ENCODE measurements around the gene MARCHF2.

MARCHF2 gene

GRCh38 chr19:8469613-8470368 lies 56.7 kb downstream of the MARCHF2 start:
- whole genome bisulfite sequencing (ENCODE audit: insufficient coverage), result 91% methylated on average over 12 of the region's 13 CpGs
- H3K4me3 ChIP-seq (ENCODE audit: control insufficient read depth in 1 of 7, extremely low read depth in 1 of 7, insufficient read depth in 4 of 7, low read depth in 2 of 7, low read length in 6 of 7), result no peak overlapping the region
- no peak for DNase-seq
- H3K27me3 ChIP-seq (replicated peaks in 2 of 5; ENCODE audit: control insufficient read depth in 4 of 5, insufficient read depth in 5 of 5, low read length in 4 of 5), result no peaks in the 10 kb centered on the region
- H3K36me3 ChIP-seq (ENCODE audit: control insufficient read depth in 4 of 4, insufficient read depth in 4 of 4, low read length in 3 of 4), result peaks cover 44 to 92% (median 69%) of the 10 kb centered on the region in 4 experiments
- CTCF ChIA-PET, result interaction anchor here (2.2 kb wide), 1 partner anchor 37 kb away, joined by 7 read pairs; no protein-coding TSS in a partner anchor
- no peak overlapping the region for H3K27ac ChIP-seq (ENCODE audit: insufficient read depth in 1 of 2, low read depth in 1 of 2, low read length in 2 of 2, poor library complexity in 1 of 2, severe bottlenecking in 2 of 2)
- POLR2A ChIA-PET, result no interaction called here
- H3K9me3 ChIP-seq (ENCODE audit: control extremely low read depth in 1 of 5, control insufficient read depth in 4 of 5, insufficient read depth in 2 of 5, low read depth in 1 of 5, low read length in 4 of 5), result no peaks in the 10 kb centered on the region
- H3K4me1 ChIP-seq (ENCODE audit: control extremely low read depth in 1 of 4, control insufficient read depth in 4 of 4, insufficient read depth in 4 of 4, low read length in 3 of 4), result peaks cover 3 to 21% (median 14%) of the 10 kb centered on the region in 4 experiments

- H3K4me3 ChIP-seq (ENCODE audit: control insufficient read depth in 1 of 7, extremely low read depth in 1 of 7, insufficient read depth in 4 of 7, low read depth in 2 of 7, low read length in 6 of 7), result no peak overlapping the region
- 7% methylated on average over 3 of the region's 6 CpGs for WGBS (ENCODE audit: insufficient coverage)
- CTCF ChIA-PET, result interaction anchor here (0.6 to 1.4 kb wide), 3 partner anchors 9 to 51 kb away, joined by 4 to 6 read pairs (median 4); no protein-coding TSS in a partner anchor
- POLR2A ChIA-PET, result interaction anchor here (0.7 to 1.3 kb wide), 3 partner anchors 9 to 352 kb away, joined by 3 to 4 read pairs (median 4); no protein-coding TSS in a partner anchor
- H3K27ac ChIP-seq (ENCODE audit: insufficient read depth in 1 of 2, low read depth in 1 of 2, low read length in 2 of 2, poor library complexity in 1 of 2, severe bottlenecking in 2 of 2), result peak overlapping the region in 1 of 2 experiments; percentile 46
- peaks cover 35 to 91% (median 69%) of the 10 kb centered on the region in 4 experiments for H3K36me3 ChIP-seq (ENCODE audit: control insufficient read depth in 4 of 4, insufficient read depth in 4 of 4, low read length in 3 of 4)
- peak in 2 of 3 donors; percentile 46 to 57 for DNase-seq
- no peaks in the 10 kb centered on the region for H3K27me3 ChIP-seq (replicated peaks in 2 of 5; ENCODE audit: control insufficient read depth in 4 of 5, insufficient read depth in 5 of 5, low read length in 4 of 5)
- H3K9me3 ChIP-seq (ENCODE audit: control extremely low read depth in 1 of 5, control insufficient read depth in 4 of 5, insufficient read depth in 2 of 5, low read depth in 1 of 5, low read length in 4 of 5), result no peaks in the 10 kb centered on the region
- H3K4me1 ChIP-seq (ENCODE audit: control extremely low read depth in 1 of 4, control insufficient read depth in 4 of 4, insufficient read depth in 4 of 4, low read length in 3 of 4), result peaks cover 3 to 23% (median 14%) of the 10 kb centered on the region in 4 experiments
These were observed 60.8 kb downstream of the MARCHF2 start for GRCh38 chr19:8473648-8474476.

GRCh38 chr19:8475005-8475404 lies 61.9 kb downstream of the MARCHF2 start:
- WGBS (ENCODE audit: insufficient coverage), result no CpG with 5 or more reads among the region's 1 CpG
- Histone ChIP-seq H3K36me3 (ENCODE audit: control insufficient read depth in 4 of 4, insufficient read depth in 4 of 4, low read length in 3 of 4) (peaks cover 28 to 86% (median 60%) of the 10 kb centered on the region in 4 experiments), H3K9me3 (ENCODE audit: control extremely low read depth in 1 of 5, control insufficient read depth in 4 of 5, insufficient read depth in 2 of 5, low read depth in 1 of 5, low read length in 4 of 5) (no peaks in the 10 kb centered on the region), H3K27ac (ENCODE audit: insufficient read depth in 1 of 2, low read depth in 1 of 2, low read length in 2 of 2, poor library complexity in 1 of 2, severe bottlenecking in 2 of 2) (no peak overlapping the region), H3K27me3 (replicated peaks in 2 of 5; ENCODE audit: control insufficient read depth in 4 of 5, insufficient read depth in 5 of 5, low read length in 4 of 5) (no peaks in the 10 kb centered on the region), H3K4me3 (ENCODE audit: control insufficient read depth in 1 of 7, extremely low read depth in 1 of 7, insufficient read depth in 4 of 7, low read depth in 2 of 7, low read length in 6 of 7) (no peak overlapping the region), H3K4me1 (ENCODE audit: control extremely low read depth in 1 of 4, control insufficient read depth in 4 of 4, insufficient read depth in 4 of 4, low read length in 3 of 4) (peaks cover 3 to 23% (median 14%) of the 10 kb centered on the region in 4 experiments)
- CTCF ChIA-PET, result interaction anchor here (0.8 to 2.1 kb wide), 3 partner anchors 11 to 31 kb away, joined by 3 to 10 read pairs (median 6); no protein-coding TSS in a partner anchor
- DNase-seq, result no peak
- POLR2A ChIA-PET, result no interaction called here

- no peaks in the 10 kb centered on the region for H3K27me3 ChIP-seq (replicated peaks in 2 of 5; ENCODE audit: control insufficient read depth in 4 of 5, insufficient read depth in 5 of 5, low read length in 4 of 5)
- DNase-seq, result no peak
- ChIA-PET CTCF (interaction anchor here (1.0 to 2.1 kb wide), 2 partner anchors 11 to 65 kb away, joined by 5 to 10 read pairs; no protein-coding TSS in a partner anchor), POLR2A (interaction anchor here (0.5 to 0.7 kb wide), 2 partner anchors 18 to 56 kb away, joined by 3 to 4 read pairs; no protein-coding TSS in a partner anchor)
- 61% methylated on average over 3 of the region's 8 CpGs for WGBS (ENCODE audit: insufficient coverage)
- no peak overlapping the region for H3K4me3 ChIP-seq (ENCODE audit: control insufficient read depth in 1 of 7, extremely low read depth in 1 of 7, insufficient read depth in 4 of 7, low read depth in 2 of 7, low read length in 6 of 7)
- peaks cover 18 to 82% (median 56%) of the 10 kb centered on the region in 4 experiments for H3K36me3 ChIP-seq (ENCODE audit: control insufficient read depth in 4 of 4, insufficient read depth in 4 of 4, low read length in 3 of 4)
- H3K27ac ChIP-seq (ENCODE audit: insufficient read depth in 1 of 2, low read depth in 1 of 2, low read length in 2 of 2, poor library complexity in 1 of 2, severe bottlenecking in 2 of 2), result no peak overlapping the region
- H3K9me3 ChIP-seq (ENCODE audit: control extremely low read depth in 1 of 5, control insufficient read depth in 4 of 5, insufficient read depth in 2 of 5, low read depth in 1 of 5, low read length in 4 of 5), result no peaks in the 10 kb centered on the region
- peaks cover 3 to 23% (median 14%) of the 10 kb centered on the region in 4 experiments for H3K4me1 ChIP-seq (ENCODE audit: control extremely low read depth in 1 of 4, control insufficient read depth in 4 of 4, insufficient read depth in 4 of 4, low read length in 3 of 4)
These were observed 63.4 kb downstream of the MARCHF2 start for GRCh38 chr19:8476524-8476923.

- H3K27ac ChIP-seq (ENCODE audit: insufficient read depth in 1 of 2, low read depth in 1 of 2, low read length in 2 of 2, poor library complexity in 1 of 2, severe bottlenecking in 2 of 2), result peak overlapping the region in 1 of 2 experiments; percentile 45
- H3K4me3 ChIP-seq (ENCODE audit: control insufficient read depth in 1 of 7, extremely low read depth in 1 of 7, insufficient read depth in 4 of 7, low read depth in 2 of 7, low read length in 6 of 7), result no peak overlapping the region
- ChIA-PET CTCF (interaction anchor here (1.9 to 2.4 kb wide), 2 partner anchors 9 to 100 kb away, joined by 6 to 14 read pairs; no protein-coding TSS in a partner anchor), POLR2A (no interaction called here)
- no peaks in the 10 kb centered on the region for H3K27me3 ChIP-seq (replicated peaks in 2 of 5; ENCODE audit: control insufficient read depth in 4 of 5, insufficient read depth in 5 of 5, low read length in 4 of 5)
- 94% methylated on average over 4 of the region's 4 CpGs for WGBS (ENCODE audit: insufficient coverage)
- DNase-seq, result no peak
- peaks cover 3 to 18% (median 11%) of the 10 kb centered on the region in 4 experiments for H3K4me1 ChIP-seq (ENCODE audit: control extremely low read depth in 1 of 4, control insufficient read depth in 4 of 4, insufficient read depth in 4 of 4, low read length in 3 of 4)
- peaks cover 13 to 82% (median 59%) of the 10 kb centered on the region in 4 experiments for H3K36me3 ChIP-seq (ENCODE audit: control insufficient read depth in 4 of 4, insufficient read depth in 4 of 4, low read length in 3 of 4)
- H3K9me3 ChIP-seq (ENCODE audit: control extremely low read depth in 1 of 5, control insufficient read depth in 4 of 5, insufficient read depth in 2 of 5, low read depth in 1 of 5, low read length in 4 of 5), result no peaks in the 10 kb centered on the region
These were observed 64.8 kb downstream of the MARCHF2 start for GRCh38 chr19:8477889-8478288.

GRCh38 chr19:8478598-8478997 lies 65.5 kb downstream of the MARCHF2 start:
- peaks cover 13 to 86% (median 64%) of the 10 kb centered on the region in 4 experiments for H3K36me3 ChIP-seq (ENCODE audit: control insufficient read depth in 4 of 4, insufficient read depth in 4 of 4, low read length in 3 of 4)
- no peak for DNase-seq
- ChIA-PET CTCF (interaction anchor here (0.8 to 2.4 kb wide), 5 partner anchors 8 to 99 kb away, joined by 3 to 14 read pairs (median 4); no protein-coding TSS in a partner anchor), POLR2A (interaction anchor here (0.7 to 1.1 kb wide), 2 partner anchors 9 to 80 kb away, joined by 3 to 4 read pairs; no protein-coding TSS in a partner anchor)
- WGBS (ENCODE audit: insufficient coverage), result 96% methylated on average over 2 of the region's 3 CpGs
- no peak overlapping the region for H3K4me3 ChIP-seq (ENCODE audit: control insufficient read depth in 1 of 7, extremely low read depth in 1 of 7, insufficient read depth in 4 of 7, low read depth in 2 of 7, low read length in 6 of 7)
- no peaks in the 10 kb centered on the region for H3K27me3 ChIP-seq (replicated peaks in 2 of 5; ENCODE audit: control insufficient read depth in 4 of 5, insufficient read depth in 5 of 5, low read length in 4 of 5)
- peaks cover 3 to 11% (median 7%) of the 10 kb centered on the region in 4 experiments for H3K4me1 ChIP-seq (ENCODE audit: control extremely low read depth in 1 of 4, control insufficient read depth in 4 of 4, insufficient read depth in 4 of 4, low read length in 3 of 4)
- no peak overlapping the region for H3K27ac ChIP-seq (ENCODE audit: insufficient read depth in 1 of 2, low read depth in 1 of 2, low read length in 2 of 2, poor library complexity in 1 of 2, severe bottlenecking in 2 of 2)
- H3K9me3 ChIP-seq (ENCODE audit: control extremely low read depth in 1 of 5, control insufficient read depth in 4 of 5, insufficient read depth in 2 of 5, low read depth in 1 of 5, low read length in 4 of 5), result no peaks in the 10 kb centered on the region

Data from common myeloid progenitor, CD34-positive (primary cell).